ENCODE data around the gene VAMP2.

VAMP2 gene

DNA sequence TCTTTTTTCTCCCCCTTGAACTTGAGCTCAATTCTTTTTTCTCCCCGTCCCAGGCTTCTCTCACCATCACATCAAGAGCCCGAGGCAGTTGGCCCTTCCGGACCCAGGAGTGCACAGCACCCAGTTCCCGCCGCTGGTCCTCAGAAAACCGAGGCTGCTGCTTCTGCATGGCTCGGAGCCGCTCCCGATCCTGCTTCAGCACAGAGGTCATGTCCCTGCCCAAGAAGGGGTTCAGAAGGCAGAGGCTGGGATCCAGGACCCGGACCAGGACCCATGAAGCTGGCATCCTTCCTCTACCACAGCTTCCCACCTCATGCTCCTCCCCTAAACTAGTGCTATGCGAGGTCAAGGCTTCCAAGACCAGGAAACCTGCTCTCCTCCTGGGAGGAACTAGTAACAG is 21.0 kb downstream of the VAMP2 start:
- no peak for DNase-seq

DNA sequence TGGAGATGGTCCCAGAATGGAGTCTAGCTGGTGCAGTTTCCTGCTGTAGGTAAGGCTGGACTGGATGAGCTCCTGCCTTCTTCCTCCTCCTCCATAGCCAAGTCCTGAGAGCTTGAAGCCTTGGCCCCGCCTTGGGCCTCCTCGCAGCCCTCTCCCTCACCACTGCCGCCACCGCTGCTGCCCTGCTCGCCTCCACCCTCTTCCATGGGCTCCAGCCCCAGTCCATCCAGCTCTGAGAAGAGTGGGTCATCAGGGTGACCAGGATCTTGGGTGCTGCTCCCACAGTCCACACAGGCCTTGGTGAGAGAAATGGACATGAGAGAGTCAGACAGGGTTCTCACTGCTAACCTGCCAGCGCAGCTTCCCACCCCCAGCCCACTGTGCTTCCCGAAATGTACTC is 21.7 kb downstream of the VAMP2 start:
- DNase-seq, result no peak

DNA sequence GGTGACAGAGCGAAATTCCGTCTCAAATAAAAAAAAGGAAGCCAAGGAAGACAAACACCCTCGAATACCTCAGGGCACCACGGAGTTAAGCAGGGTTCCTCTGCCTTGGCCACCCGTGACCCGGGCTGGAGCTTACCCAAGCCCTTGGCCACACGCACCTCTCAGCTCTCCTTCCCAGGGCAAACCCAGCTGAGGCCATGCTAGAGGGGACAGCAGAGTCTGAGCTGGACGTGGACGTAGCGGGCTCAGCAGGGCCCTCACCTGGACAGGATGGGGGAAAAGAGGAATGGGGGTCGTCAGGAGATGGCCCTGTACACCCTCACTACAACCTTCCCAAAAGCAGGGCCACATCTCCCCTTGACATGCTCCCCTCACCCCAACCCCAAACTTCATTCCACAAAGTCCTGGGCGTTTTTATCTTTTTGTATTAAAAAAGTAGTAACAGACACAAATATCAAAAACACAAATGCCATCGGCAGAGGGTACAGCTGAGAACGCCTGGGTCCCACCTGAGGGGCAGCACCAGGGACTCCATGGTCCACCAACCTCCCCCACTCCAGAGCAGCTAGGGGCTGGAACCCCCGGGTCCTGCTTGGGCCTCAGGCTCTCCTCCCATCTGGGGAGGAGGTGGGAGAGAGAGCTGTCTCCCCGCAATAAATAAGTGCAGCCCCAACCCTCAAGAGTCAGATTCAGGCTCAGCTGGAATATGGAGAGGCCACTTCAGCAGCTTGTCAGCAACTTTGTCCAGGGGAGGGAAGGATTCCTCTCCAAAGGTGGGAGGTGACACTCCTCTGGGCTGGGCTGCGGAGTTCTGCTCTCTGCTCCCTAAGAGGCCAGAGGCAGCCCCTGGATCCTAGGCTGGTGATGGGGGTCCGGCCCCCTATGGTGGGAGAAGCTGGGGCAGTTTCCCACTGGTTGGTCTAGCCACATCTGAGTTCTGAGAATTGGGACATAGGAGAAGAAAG is 22.4 kb downstream of the VAMP2 start:
- DNase-seq, result no peak

DNA sequence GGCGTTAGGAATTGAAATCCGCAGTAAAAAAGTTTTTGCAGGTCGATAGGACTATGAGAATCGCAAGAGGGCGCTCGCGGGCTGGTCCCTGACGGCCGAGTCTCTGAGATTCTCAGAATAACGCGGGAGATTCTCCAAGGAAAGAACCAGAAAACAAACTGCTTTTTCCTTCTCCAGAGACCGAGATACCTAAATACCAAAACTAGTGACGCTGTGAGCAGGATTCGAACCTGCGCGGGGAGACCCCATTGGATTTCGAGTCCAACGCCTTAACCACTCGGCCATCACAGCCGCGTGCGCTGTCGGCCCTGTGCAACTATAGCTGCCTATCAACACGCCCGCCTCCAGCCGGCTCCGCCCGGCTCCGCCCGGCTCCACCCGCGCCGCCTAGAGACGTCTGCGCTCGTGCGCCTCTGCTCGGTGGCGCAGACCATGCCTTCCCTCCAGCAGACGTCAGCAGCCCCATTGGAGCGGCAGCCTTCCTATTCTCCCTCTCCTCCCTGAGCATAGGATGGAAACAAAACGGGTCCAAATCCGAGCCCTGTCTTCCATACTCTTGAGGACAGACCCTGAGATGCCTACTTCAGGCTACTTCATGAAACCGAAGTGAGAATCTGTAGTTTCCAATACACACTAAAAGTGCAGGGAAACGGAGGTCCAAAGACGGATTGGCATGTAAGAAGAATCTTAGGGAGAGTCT is 23.9 kb downstream of the VAMP2 start:
- peak; percentile 93 for DNase-seq

DNA sequence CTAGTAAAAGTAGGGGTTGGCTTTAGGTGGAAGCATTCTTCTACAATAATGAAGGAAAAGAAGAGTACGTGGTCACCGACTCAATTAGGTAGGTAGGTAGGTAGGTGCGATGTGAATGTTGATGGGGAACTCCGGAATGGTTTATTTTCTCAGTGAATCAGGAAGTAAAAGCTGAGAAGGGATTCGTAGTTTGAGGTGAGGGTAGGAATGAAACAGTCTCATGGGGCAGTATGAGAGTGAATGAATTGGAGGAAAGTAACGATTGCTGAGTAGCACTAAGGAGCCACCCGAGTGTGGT is 24.4 kb downstream of the VAMP2 start:
- DNase-seq, result no peak

DNA sequence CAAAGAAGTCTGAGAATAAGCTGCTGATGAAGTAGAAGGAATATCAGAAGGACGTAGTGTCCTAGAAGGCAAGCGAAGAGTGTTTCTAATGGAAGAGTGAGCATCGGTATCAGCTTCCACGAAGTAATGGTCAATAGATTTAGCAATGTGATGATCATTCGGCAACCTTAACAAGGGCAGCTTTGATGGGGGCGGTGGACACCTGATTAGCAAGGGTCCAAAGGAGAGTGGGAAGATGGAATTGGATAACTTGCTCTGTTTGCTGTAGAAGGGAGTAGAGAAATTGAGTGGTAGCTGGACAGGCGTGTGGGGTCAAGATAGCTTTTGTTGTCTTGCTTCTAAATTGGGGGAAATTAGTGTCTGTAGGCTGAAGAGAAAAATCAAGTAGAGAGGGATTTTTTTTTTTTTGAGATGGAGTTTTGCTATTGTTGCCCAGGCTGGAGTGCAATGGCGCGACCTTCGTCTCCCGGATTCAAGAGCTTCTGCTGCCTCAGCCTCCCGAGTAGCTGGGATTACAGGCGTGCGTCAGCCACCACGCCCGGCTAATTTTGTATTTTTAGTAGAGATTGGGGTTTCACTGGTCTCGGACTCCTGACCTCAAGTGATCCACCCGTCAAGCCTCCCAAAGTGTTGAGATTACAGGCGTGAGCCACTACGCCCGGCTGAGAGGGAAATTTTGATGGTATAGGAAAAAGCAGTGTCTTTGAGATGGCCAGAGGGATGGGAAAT is 24.9 kb downstream of the VAMP2 start:
- DNase-seq, result no peak

DNA sequence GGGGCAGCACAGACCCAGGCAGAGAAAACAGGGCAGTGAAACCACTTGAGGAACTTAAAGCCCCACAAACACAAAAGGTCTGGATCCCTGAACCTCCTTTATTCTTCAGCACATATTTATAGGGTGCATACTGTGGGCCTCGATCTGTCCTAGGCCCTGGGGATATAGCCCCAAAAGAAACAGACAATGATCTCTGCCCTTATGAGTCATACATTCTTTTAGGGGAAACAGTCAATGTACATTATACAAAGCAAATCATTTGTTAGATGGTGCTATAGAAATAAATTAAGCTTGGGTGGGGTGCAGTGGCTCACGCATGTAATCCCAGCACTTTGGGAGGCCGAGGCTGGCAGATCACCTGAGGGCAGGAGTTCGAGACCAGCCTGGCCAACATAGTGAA is 28.8 kb downstream of the VAMP2 start:
- DNase-seq, result no peak

DNA sequence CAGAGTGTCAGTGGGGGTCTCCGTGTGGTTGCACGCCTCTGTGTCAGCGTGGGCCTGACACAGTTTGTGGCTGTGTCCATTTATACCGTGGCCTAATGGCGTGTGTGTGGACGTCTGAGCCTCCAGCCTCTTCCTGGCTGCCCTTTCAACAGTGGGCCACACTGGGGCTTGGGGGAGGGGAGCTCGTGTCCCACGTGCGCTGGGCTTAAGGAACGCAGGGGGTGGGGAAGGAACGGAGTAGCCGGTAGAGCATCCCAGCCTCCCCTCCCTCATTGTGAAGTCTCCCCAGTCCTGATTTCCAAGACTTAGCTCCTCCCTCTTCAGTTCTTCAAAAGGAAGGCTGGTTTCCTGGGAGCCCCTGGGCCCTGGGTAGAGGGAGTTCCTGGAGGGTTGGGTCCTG is 29.3 kb downstream of the VAMP2 start:
- DNase-seq, result no peak

DNA sequence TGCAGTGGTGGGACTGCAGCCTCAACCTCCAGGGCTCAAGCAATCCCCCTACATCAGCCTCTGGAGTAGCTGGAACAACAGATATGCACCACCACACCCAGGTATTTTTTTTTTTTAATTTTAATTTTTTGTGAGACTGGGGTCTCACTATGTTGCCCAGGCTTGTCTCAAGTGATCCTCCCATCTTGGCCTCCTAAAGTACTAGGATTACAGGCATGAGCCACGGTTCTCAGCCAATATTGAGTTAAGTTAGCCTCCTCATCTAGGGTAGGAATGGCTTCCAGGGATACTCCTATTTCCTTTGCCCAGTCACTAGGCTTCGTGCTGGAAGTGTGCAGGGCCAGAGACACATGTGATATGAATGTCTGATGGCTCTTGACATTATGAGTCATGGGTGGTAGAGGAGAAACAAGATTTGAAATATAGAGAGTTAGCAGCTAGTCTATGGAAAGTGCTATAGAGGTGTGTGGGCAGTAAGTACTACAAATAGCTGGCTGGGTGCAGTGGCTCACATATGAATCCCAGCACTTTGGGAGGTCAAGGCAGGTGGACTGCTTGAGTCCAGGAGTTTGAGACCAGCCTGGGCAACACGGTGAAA is 30.8 kb downstream of the VAMP2 start:
- DNase-seq, result no peak

DNA sequence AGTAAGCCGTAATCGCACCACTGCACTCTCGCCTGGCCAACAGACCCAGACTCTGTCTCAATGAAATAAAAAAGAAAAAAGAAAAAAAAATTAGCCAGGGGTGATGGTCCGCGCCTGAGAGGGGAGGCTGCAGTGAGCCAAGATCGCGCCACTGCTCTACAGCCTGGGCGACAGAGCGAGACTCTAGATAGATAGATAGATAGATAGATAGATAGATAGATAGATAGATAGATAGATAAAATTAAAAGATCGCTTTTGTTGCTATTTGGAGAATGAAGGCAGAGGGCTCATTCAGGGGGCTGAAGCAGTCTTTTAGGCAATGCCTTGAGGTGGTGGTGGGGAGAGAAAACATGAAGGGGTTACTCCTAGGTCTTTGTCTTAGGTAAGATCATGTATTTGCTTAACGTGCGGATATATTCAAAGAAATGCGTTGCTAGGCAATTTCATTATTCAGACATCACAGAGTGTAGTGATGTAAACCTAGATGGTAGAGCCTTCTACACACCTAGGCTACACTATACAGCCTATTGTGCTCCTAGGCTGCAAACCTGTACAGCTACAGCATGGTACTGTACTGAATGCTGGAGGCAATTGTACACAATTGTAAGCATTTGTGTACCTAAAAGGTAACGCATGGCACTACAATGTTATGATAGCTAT is 34.5 kb downstream of the VAMP2 start:
- DNase-seq, result no peak

DNA sequence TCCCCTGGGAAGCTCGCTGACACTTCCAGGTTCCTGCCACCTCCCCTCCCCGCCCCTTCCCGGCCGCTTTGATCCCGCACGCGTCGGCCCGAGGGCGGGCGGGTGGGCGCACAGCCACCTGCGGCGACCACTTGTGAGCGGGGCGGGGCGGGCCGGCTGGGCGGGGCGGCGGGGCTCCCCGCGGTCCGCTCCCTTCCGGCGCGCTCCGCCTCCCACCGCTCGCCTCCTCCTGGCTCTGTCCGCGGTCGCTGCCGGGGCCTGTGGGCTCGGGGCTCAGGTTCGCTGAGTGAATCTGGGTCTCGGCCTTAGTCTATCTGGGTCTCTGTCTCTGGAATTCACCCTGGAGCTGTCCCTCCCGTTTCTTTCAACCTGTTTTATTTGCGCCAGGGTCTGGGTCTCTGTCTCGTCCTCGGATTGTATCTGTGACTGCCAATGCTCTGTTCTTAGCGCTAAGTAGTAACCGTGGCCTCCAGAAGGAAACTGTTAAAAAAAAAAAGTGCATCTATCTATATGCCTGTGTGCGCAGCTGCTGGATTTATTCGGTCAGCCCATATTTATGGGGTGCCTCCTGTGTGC is 36.2 kb downstream of the VAMP2 start:
- peak; percentile 58 for DNase-seq

DNA sequence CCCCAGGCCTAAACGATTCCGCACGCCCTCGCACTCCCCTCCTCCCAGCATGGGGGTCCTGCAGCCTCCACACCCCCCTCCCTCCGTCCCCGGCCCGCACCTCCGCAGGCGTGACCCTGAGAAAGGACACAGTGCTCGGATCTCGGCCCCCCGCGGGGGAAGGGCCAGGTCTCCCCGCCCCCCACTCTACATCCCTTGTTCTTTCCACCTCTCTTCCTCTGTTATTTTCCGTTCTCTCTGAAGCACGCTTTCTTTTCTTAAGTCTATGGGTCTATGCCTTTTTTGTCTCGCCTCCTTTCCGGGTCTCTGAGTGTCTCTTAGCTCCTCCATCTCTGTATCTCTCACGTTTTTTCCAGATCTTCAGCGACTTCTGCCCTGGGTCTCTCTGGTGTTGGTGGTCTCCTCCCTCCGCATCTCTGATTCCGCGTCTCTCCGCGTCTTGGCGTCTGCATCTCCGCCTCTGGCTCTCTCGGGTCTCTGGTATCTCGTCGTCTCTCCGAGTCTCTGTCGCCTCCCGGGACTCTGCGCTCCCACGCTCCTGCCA is 36.7 kb downstream of the VAMP2 start:
- DNase-seq, result peak; percentile 43

DNA sequence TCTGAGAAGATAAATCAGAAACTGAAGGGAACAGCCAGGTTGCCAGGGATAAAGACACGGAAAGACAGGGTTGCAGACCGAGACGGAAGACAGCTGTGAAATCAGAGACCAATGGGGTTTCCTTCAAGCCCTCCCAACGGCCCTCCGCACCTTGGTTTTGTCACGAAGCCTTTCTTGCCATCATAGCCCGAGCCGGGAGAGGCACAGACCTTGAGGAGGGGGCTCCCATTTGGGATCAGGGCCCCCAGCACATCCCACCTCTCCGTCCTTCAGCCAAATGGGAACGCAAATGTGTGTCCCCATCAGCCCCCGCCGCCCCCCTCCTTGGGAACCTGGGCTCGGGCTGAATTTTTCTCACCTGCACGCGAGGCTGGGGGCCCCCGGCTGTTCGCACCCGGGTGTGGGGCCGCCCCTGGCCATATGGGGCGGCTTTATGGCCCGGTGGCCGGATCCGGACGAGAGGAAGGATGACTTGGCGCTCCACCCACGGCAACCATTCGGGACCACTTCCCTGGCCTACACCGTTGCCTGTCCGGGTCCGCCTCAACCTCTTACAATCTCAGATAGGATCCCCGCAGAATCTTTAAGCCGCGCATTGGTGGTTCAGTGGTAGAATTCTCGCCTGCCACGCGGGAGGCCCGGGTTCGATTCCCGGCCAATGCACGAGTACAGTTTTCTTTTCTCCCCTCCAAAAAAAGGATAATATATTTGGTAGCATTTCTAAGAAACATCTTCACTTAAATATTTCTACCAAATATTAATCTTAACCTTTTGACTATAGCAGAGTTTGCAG is 37.4 kb downstream of the VAMP2 start:
- peak; percentile 61 for DNase-seq

DNA sequence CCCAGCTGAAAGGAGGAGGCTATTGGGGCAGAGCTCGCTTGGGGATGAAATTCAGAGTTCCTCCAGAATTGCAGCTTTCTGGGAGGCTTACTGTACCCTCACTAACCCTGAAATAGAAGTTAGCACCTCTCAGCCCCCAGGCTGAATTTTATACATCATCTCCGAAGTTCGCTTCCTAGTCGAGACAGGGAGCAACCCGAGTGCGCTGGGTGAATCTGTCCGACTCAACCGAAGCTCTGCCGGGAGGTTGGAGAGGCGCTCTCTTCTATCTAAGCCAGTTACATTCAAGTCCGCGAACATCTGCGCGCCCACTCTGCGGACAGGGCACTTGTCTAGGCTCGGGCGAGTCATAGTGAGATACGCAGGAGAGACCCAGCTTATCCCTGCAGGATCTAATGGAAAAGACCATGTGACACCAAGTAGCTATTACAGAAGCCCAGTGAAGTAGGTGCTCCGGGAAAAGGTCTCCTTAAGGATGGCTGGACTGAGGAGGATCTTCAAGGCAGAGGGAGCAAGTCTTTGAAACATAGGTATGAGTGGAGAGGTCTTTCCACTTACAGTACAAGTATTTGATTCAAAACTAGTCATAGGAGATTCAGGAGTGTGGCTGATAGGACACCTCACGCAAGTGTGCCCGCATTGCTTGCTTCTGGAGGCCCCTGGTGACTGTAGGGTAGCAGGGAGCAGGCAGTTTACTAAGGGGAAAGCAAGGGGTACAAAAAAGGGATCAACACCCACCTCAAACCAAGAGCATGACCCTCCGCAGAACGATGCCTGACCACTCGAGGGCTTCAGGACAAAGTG is 38.2 kb downstream of the VAMP2 start:
- DNase-seq, result peak; percentile 50

DNA sequence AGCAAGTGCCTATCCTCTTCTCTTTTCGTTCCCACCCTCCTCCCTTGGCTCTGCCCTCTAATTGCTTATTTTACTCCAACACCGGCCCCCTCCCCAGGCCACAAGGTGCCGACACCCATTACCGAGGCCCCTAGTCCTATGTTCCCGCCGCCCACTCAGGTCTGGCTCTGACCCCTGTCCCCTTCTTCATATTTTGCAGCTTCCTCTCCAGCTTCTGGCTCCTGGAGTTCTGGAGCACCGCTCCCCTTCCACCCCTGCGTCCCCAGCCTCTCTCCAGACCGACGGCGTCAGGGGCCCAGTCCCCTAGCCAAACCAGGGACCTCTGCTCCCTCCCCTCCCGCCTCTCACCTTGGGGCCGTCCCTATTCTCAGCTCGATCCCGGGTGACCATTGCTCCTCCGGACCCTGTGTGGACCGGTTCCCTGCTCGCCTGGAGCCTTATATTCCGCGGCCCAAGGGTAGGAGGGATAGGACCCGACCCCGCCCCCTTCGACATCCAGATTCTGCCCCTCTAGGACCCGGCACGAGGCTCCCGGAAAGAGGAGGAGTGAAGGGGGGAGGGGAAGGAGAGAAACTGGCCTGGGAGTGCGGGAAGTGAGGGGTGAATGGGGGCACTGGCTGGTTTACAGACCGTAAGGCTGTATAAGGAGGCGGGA is 38.9 kb downstream of the VAMP2 start, which contains the start of gene HES7:
Gene HES7, minus strand, starts transcription at position 412 of the 655 bp plus-strand sequence. Its CDS starts 22 bp downstream, at position 390.
- peak; percentile 50 for DNase-seq

DNA sequence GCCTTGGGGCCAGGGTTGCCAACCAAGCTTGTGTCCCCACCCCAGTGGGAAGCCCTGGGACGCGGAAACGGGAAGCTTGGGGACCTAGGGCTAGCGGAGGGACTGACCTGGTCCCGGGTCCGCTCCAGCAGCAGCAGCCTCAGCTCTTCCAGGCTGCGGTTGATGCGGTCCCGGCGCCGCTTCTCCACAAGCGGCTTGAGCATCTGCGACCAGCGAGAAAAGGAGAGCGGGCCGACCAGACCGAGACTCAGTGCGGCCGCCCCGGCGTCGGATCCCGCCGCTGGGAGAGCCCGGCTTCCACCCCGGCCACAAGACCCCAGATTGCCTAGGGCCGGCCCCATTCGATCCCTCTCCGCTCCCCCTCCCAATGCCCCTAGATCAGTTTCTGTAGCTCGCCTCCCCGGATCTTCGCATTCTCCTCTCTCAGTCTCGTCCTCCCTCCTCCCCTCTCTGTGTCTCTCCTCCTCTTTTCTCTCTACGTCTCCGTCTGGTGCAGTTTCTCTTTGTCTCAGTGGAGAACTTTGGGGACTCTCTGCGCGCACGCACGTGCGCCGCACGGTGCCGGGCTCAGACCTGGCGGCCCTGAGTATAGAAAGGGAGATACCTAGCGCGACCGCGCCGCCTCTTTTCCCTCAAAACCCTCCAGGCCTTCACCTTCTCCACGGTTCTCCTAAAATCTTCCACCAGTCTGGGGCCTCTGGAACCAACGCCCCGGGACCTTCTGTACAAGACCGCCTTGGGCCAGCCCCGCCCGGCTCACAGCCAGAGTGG is 39.6 kb downstream of the VAMP2 start:
- DNase-seq, result no peak

DNA sequence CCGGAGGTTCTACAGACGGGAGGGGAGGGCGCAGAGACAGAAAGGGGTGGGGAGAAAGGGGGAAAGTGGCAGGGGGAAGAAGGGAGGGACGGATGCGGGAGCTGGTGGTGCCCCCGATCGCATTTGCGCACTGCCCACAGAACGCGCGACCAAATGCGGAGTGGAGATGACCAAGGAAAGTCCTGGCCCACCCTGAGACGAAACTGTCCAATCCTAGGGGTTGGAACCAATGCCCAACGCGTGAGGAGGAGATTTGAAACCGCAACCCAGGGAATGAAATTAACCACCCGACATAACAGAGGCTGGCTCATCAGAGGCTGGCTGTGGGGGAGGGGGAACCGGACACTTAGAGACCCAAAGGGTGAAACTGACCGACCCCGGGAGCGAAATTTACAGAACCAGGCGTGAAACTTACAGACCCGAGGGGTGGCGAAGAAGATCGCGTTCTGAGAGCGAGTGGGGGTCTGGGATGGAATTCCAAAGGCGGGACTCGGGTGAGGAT is 40.3 kb downstream of the VAMP2 start:
- DNase-seq, result peak; percentile 21

DNA sequence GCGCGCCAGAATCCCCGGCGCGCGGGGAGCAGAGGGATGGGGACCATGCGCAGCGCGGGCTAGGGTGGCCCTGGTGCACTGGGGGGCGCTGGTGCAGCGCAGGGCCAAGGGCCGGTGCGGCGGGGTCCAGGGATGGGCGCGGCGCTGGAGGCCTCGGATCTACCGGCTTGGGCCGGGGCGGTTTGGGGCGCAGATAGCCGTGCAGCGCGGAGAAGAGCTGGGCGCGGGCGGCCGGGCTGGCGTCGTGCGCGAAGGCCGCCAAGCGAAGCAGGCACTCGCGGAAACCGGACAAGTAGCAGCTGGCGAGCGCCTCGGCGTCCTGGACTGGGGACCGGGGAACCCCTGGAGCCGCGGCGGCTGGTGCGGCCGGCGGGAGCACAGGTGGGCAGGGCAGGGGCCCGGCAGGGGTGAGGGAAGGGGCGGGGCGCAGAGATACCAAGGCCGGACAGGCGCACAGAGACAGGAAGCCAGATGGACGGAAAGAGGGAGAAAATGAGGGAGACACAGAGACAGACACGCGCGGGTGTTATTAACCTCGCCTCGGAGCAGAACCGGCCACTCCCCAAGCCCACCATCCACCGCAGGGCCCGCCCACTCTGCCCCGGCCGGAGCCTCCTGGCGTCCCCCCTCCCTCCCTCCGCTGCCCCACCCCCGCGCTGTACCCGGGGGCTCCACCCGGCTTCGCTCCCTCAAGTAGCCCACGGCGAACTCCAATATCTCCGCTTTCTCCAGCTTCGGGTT is 40.9 kb downstream of the VAMP2 start:
- peak; percentile 60 for DNase-seq
